Brain microvascular endothelial cell (primary cell): ENCODE measurements around the gene HNRNPM.
"Not testable (repeated sequence)": the region's sequence is repeated elsewhere in the genome, so short reads cannot be mapped to it uniquely, and the experiment has no call there.

Experiments used
- DNase-seq: peaks from one replicate; pipeline ENCODE4 v3.0.0-alpha.2; 2020
- H3K27ac ChIP-seq: fragments of 250-450 bp; sonication (Bioruptor Pico); 2 replicates; pipeline ENCODE4 v1.5.1; 2020; ENCODE audit warnings: mild to moderate bottlenecking, moderate library complexity
- H3K27me3 ChIP-seq: fragments of 250-450 bp; sonication (Bioruptor Pico); replicated peaks from 2 replicates; pipeline ENCODE4 v1.5.1; 2020; ENCODE audit warnings: mild to moderate bottlenecking
- H3K36me3 ChIP-seq: fragments of 250-450 bp; sonication (Bioruptor Pico); replicated peaks from 2 replicates; pipeline ENCODE4 v1.5.1; 2020; ENCODE audit warnings: mild to moderate bottlenecking
- H3K4me3 ChIP-seq: 2 replicates; pipeline ENCODE4 v1.5.1; 2011; ENCODE audit warnings: low read depth, mild to moderate bottlenecking, control low read depth, low read length, moderate library complexity
- CTCF ChIP-seq: IDR thresholded peaks from 2 replicates; pipeline ENCODE4 v1.5.1; 2011; ENCODE audit warnings: low read depth, mild to moderate bottlenecking, moderate library complexity, low read length, control low read depth, inconsistent platforms; ENCODE audit errors: missing control alignments
- in situ Hi-C: cut with HindIII; loops from 2 replicates; pipeline ENCODE4 v1.10.0; 2017; ENCODE audit warnings: low sequenced_read_pairs, low pct_ligation_motif_present

Gene HNRNPM

GRCh38 chr19:8416796-8417195, 28.0 kb upstream of the HNRNPM start:
- in situ Hi-C loops: no loop called here
- H3K27ac ChIP-seq: no peak overlapping the region
- H3K36me3 ChIP-seq: no peaks in the 10 kb centered on the region
- DNase-seq: no peak
- no peaks in the 10 kb centered on the region for H3K27me3 ChIP-seq
- no peak for TF ChIP-seq CTCF
- no peak overlapping the region for H3K4me3 ChIP-seq

- no peak for TF ChIP-seq CTCF
- in situ Hi-C loops: no loop called here
- Histone ChIP-seq H3K4me3 (no peak overlapping the region), H3K27me3 (no peaks in the 10 kb centered on the region), H3K36me3 (no peaks in the 10 kb centered on the region), H3K27ac (no peak overlapping the region)
- DNase-seq: no peak
Observed at GRCh38 chr19:8421484-8422461, 23.0 kb upstream of the HNRNPM start.

- peak; percentile 97 for DNase-seq
- H3K27ac ChIP-seq: peak overlapping the region; percentile 77
- TF ChIP-seq CTCF: no peak
- H3K27me3 ChIP-seq: no peaks in the 10 kb centered on the region
- in situ Hi-C loops: no loop called here
- H3K36me3 ChIP-seq: no peaks in the 10 kb centered on the region
- no peak overlapping the region for H3K4me3 ChIP-seq
Observed at GRCh38 chr19:8423817-8424223, 21.0 kb upstream of the HNRNPM start.

- H3K27me3 ChIP-seq, H3K36me3 ChIP-seq, DNase-seq, H3K4me3 ChIP-seq, H3K27ac ChIP-seq, in situ Hi-C loops: not testable (repeated sequence)
Observed at GRCh38 chr19:8425331-8425730, 19.4 kb upstream of the HNRNPM start.

- Histone ChIP-seq H3K36me3 (peaks cover 2% of the 10 kb centered on the region), H3K27me3 (no peaks in the 10 kb centered on the region), H3K27ac (no peak overlapping the region), H3K4me3 (no peak overlapping the region)
- DNase-seq: no peak
- in situ Hi-C loops: no loop called here
- no peak for TF ChIP-seq CTCF
Observed at GRCh38 chr19:8426283-8426682, 18.5 kb upstream of the HNRNPM start.

GRCh38 chr19:8429044-8429443, 15.7 kb upstream of the HNRNPM start:
- H3K27me3 ChIP-seq: no peaks in the 10 kb centered on the region
- TF ChIP-seq CTCF: no peak
- no peak overlapping the region for H3K4me3 ChIP-seq
- in situ Hi-C loops: no loop called here
- H3K27ac ChIP-seq: no peak overlapping the region
- H3K36me3 ChIP-seq: peaks cover 2% of the 10 kb centered on the region
- DNase-seq: no peak
